Caco-2 (cell line): ENCODE data around the gene TMEM37. TPM values are rescaled to one million over a fixed set of nuclear protein-coding genes. Genes with fewer than 3 reads are reported as not detected.

Experiments
- BruUV-seq: library from RNA; stranded (reverse); fragments of 400-500 nt; replicated peaks from 2 replicates; lab custom pipeline; 2021; lab: Mats Ljungman, UMichigan
- CTCF ChIA-PET: fragments of 300-600 bp; sonication (Branson Sonifier 250); formaldehyde crosslinking; loops from one replicate; lab custom pipeline; 2022; ENCODE audit warnings: antibody characterized with exemption; lab: Charles Lee
- POLR2A ChIA-PET: fragments of 300-600 bp; sonication (Branson Sonifier 250); formaldehyde crosslinking; loops from one replicate; lab custom pipeline; 2022; ENCODE audit warnings: antibody characterized with exemption; lab: Charles Lee
- DNase-seq, 2 experiments: peaks; one replicate each; pipeline versions ENCODE4 v3.0.0 to v3.0.0-alpha.2; 2020 to 2022
- H3K27me3 ChIP-seq: replicated peaks from 2 replicates; pipeline ENCODE4 v1.6.0; 2011; ENCODE audit warnings: low read length; ENCODE audit not compliant: control insufficient read depth, insufficient read depth
- H3K36me3 ChIP-seq: 2 replicates; pipeline ENCODE4 v1.5.1; 2011; ENCODE audit warnings: low read length; ENCODE audit not compliant: control insufficient read depth, insufficient read depth
- H3K4me1 ChIP-seq: fragments of 250-450 bp; sonication (Bioruptor Pico); 2 replicates; pipeline ENCODE4 v1.5.1; 2020; ENCODE audit warnings: mild to moderate bottlenecking
- H3K4me3 ChIP-seq: 2 replicates; pipeline ENCODE4 v1.5.1; 2011; ENCODE audit warnings: low read depth, mild to moderate bottlenecking, control low read depth, low read length
- H3K9me3 ChIP-seq: fragments of 250-450 bp; sonication (Bioruptor Pico); 2 replicates; pipeline ENCODE4 v1.5.1; 2020; ENCODE audit warnings: mild to moderate bottlenecking, moderate library complexity
- H3K27ac Mint-ChIP-seq: one replicate; pipeline ENCODE4 v1.8.0; 2022; ENCODE audit warnings: mixed read lengths; ENCODE audit not compliant: unreplicated experiment
- H3K27me3 Mint-ChIP-seq: one replicate; pipeline ENCODE4 v1.8.0; 2022; ENCODE audit warnings: mixed read lengths; ENCODE audit not compliant: insufficient read depth, unreplicated experiment
- H3K36me3 Mint-ChIP-seq: one replicate; pipeline ENCODE4 v1.8.0; 2022; ENCODE audit warnings: mild to moderate bottlenecking, mixed read lengths; ENCODE audit not compliant: insufficient read depth, unreplicated experiment
- H3K4me1 Mint-ChIP-seq: one replicate; pipeline ENCODE4 v1.8.0; 2022; ENCODE audit warnings: low read depth, mixed read lengths; ENCODE audit not compliant: unreplicated experiment
- H3K4me3 Mint-ChIP-seq: one replicate; pipeline ENCODE4 v1.8.0; 2022; ENCODE audit warnings: mild to moderate bottlenecking, moderate library complexity, mixed read lengths; ENCODE audit not compliant: unreplicated experiment
- H3K9me3 Mint-ChIP-seq: one replicate; pipeline ENCODE4 v1.8.0; 2022; ENCODE audit warnings: mixed read lengths; ENCODE audit not compliant: unreplicated experiment
- CTCF ChIP-seq, 2 experiments: fragments of 200-600 bp in 1 of 2; IDR thresholded peaks; 1 replicate in 1 of 2; 2 replicates in 1 of 2; pipeline versions ENCODE4 v1.5.1 to v1.8.0; 2011 to 2022; ENCODE audit warnings: antibody characterized with exemption in 1 of 2, control low read depth in 1 of 2, inconsistent platforms in 1 of 2, low read depth in 1 of 2, low read length in 1 of 2, mild to moderate bottlenecking in 1 of 2, moderate library complexity in 1 of 2; ENCODE audit not compliant: insufficient read depth in 1 of 2, severe bottlenecking in 1 of 2, unreplicated experiment in 1 of 2
- intact Hi-C: fragments of 100-400 bp; cut with micrococcal nuclease; formaldehyde crosslinking; loops from one replicate; pipeline ENCODE4 v1.10.0; 2022; ENCODE audit not compliant: unreplicated experiment
- total RNA-seq: library from RNA; stranded (reverse); gene quantifications from 2 replicates; pipeline ENCODE4 v1.2.3, GENCODE V29; 2022

TMEM37 gene
- total RNA-seq, 1 experiment from 2014 or later, result 15.8 TPM

DNA sequence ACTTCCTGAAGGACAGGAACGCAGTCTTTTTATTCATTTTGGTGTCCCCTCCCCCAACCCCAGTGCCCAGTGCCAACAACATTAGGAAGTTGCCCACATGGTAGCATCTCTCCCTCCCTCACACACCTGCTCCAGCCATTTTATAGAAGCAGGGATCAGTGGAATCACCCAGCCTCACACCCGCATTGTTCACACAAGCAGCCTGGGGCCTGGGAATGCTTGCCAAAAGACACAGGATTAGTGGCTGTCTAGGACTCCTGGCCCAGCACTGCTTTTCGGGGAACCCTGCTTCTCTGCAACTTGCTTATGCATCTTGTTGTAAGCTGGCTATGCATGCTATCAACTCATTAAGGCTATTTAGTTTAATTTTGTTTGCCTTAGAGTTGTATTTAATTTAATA is 17.9 kb downstream of the TMEM37 start:
- no peaks in the 10 kb centered on the region for H3K4me1 ChIP-seq
- POLR2A ChIA-PET, result no interaction called here
- no peaks in the 10 kb centered on the region for H3K9me3 ChIP-seq
- Mint-ChIP-seq H3K27me3 (no peaks in the 10 kb centered on the region), H3K4me3 (no peak overlapping the region), H3K9me3 (no peaks in the 10 kb centered on the region), H3K27ac (no peak overlapping the region), H3K36me3 (no peaks in the 10 kb centered on the region), H3K4me1 (no peaks in the 10 kb centered on the region)
- intact Hi-C loops, result no loop called here
- H3K27me3 ChIP-seq, result no peaks in the 10 kb centered on the region
- H3K4me3 ChIP-seq, result no peak overlapping the region
- no TSS peak for BruUV-seq
- DNase-seq, result no peak
- no peak for TF ChIP-seq CTCF (IDR thresholded peaks at IDR 0.05; ENCODE audit: insufficient read depth in 1 of 2, low read depth in 1 of 2, low read length in 1 of 2, severe bottlenecking in 1 of 2, unreplicated experiment in 1 of 2)
- H3K36me3 ChIP-seq, result no peaks in the 10 kb centered on the region
- CTCF ChIA-PET, result no interaction called here

DNA sequence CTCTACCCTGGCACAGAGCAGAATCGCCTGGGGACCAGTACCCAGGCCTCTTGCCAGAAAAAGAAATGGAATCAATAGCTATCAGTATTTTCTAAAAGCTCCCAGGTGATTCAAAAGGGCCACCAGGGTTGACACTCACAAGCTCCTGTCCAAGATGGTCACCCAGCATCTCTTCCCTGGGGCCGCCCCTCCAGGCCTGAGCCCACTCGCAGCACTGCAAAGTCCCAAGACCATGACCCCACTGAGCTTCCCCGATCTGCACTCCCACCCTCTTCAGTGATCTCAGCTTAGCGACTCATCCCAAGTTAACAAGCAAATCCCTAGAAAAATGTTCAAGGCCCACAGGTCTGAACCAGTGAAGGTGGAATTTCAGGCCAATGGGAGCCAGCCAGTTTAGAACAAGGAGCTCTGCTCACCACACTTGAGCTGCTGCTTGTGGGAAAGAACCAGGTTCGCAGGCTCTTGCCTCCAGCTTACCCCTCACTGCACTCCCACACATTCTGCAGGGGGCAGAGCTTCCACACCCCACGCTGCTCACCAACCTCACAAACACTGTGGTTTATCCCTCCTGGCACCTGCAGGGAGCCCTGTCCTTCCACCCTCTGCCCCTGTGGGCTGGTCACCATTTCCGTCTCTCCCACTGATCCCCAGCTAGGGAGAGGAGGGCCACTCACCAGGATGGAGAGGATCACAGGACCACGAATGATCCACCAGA is 19.8 kb downstream of the TMEM37 start:
- Histone ChIP-seq H3K4me3 (no peak overlapping the region), H3K36me3 (no peaks in the 10 kb centered on the region), H3K4me1 (no peaks in the 10 kb centered on the region), H3K9me3 (no peaks in the 10 kb centered on the region), H3K27me3 (no peaks in the 10 kb centered on the region)
- H3K27me3 Mint-ChIP-seq, result no peaks in the 10 kb centered on the region
- no peak for TF ChIP-seq CTCF (IDR thresholded peaks at IDR 0.05; ENCODE audit: insufficient read depth in 1 of 2, low read depth in 1 of 2, low read length in 1 of 2, severe bottlenecking in 1 of 2, unreplicated experiment in 1 of 2)
- BruUV-seq, result no TSS peak
- H3K27ac Mint-ChIP-seq, result no peak overlapping the region
- no peaks in the 10 kb centered on the region for H3K36me3 Mint-ChIP-seq
- H3K4me3 Mint-ChIP-seq, result no peak overlapping the region
- H3K4me1 Mint-ChIP-seq, result no peaks in the 10 kb centered on the region
- no peak for DNase-seq
- CTCF ChIA-PET, result interaction anchor here (1.3 kb wide), 1 partner anchor 53 kb away, joined by 4 read pairs; no protein-coding TSS in a partner anchor
- POLR2A ChIA-PET, result no interaction called here
- intact Hi-C loops, result no loop called here
- H3K9me3 Mint-ChIP-seq, result peaks cover 9% of the 10 kb centered on the region

- Histone ChIP-seq H3K27me3 (no peaks in the 10 kb centered on the region), H3K4me3 (no peak overlapping the region), H3K9me3 (no peaks in the 10 kb centered on the region), H3K36me3 (no peaks in the 10 kb centered on the region), H3K4me1 (no peaks in the 10 kb centered on the region)
- no peak for DNase-seq
- POLR2A ChIA-PET, result no interaction called here
- H3K27me3 Mint-ChIP-seq, result no peaks in the 10 kb centered on the region
- CTCF ChIA-PET, result no interaction called here
- intact Hi-C loops, result no loop called here
- no peaks in the 10 kb centered on the region for H3K4me1 Mint-ChIP-seq
- no peak for TF ChIP-seq CTCF (IDR thresholded peaks at IDR 0.05; ENCODE audit: insufficient read depth in 1 of 2, low read depth in 1 of 2, low read length in 1 of 2, severe bottlenecking in 1 of 2, unreplicated experiment in 1 of 2)
- no peaks in the 10 kb centered on the region for H3K36me3 Mint-ChIP-seq
- H3K9me3 Mint-ChIP-seq, result peaks cover 9% of the 10 kb centered on the region
- H3K4me3 Mint-ChIP-seq, result no peak overlapping the region
- no peak overlapping the region for H3K27ac Mint-ChIP-seq
- no TSS peak for BruUV-seq
Measured at GRCh38 chr2:119453972-119454593, 22.4 kb downstream of the TMEM37 start.
